Hepatic stellate cell (primary cell): ENCODE measurements around the gene TPTE.
"Not testable (repeated sequence)": the region's sequence is repeated elsewhere in the genome, so short reads cannot be mapped to it uniquely, and the experiment has no call there.

Source experiments
- DNase-seq: peaks from one replicate; pipeline ENCODE4 v3.0.0; 2011; ENCODE audit warnings: low spot score

TPTE gene

DNA sequence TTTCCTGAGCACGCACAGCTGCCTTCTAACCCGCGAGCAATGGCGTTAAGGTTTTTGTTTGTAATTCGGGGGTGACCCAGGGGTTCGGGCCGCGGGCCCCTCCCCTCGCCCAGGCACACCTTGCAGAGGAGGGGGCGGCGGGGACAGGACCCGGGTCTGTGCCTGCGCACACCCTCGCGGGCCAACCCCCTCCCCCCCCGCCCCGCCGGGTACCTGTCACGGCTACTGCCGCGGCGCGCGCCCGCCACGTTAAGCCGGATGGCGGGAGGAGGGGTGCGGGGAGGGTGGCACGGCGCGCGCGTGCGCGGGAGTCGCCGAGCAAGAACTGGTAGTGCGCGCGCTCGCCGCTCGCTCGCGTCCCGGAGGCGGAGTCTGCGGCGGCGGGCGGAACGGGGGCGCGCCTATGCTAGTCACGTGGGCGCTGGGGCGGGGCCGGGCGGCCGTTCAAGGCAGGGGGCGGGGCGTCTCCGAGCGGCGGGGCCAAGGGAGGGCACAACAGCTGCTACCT is at the start of gene TPTE:
TSS of gene TPTE (plus strand) at position 493 of the 508 bp plus-strand sequence. CDS start 17,141 bp downstream, outside the sequence.
- DNase-seq: no peak

- not testable (repeated sequence) for DNase-seq
Observed at GRCh38 chr21:10471999-10472398, 49.4 kb upstream of the TPTE start.

DNA sequence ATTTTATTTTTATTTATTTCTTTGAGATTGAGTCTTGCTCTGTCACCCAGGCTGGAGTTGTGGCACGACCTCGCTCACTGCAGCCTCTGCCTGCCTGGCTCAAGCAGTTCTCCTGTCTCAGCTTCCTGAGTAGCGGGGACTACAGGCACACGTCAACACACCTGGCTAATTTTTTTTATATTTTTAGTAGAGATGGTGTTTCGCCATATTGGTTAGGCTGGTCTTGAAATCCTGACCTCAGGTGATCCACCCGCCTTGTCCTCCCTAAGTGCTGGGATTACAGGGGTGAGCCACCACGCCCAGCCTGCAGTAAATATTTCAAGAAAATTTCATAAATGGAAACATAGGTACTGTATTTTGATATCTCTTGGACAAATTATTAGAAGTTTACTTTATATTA is 43.6 kb upstream of the TPTE start:
- not testable (repeated sequence) for DNase-seq

- DNase-seq: not testable (repeated sequence)
Observed at GRCh38 chr21:10479875-10480274, 41.5 kb upstream of the TPTE start.

DNA sequence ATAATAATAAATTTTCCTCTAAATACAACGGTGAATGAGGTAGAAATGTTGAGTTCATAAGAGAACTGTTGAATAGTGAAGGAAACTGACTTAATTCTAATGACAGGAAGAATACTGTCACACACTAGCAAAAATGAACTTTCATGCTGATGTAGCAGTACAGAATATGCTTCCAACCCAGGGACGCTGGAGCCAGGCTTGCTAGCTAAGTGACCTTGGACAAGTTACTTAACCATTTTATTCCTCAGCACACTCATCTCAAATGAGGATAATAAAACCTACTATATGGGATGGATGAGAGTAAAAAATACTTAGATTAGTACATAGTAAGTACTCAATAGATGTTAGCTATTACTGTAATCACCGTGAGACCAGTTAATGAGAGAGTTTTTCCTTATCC is 36.5 kb upstream of the TPTE start:
- DNase-seq: not testable (repeated sequence)

- not testable (repeated sequence) for DNase-seq
Observed at GRCh38 chr21:10490453-10490852, 30.9 kb upstream of the TPTE start.

- DNase-seq: no peak
Observed at GRCh38 chr21:10511116-10511515, 10.3 kb upstream of the TPTE start.

- not testable (repeated sequence) for DNase-seq
Observed at GRCh38 chr21:10516889-10517288, 4.5 kb upstream of the TPTE start.

- DNase-seq: not testable (repeated sequence)
Observed at GRCh38 chr21:10517904-10518303, 3.5 kb upstream of the TPTE start.

- not testable (repeated sequence) for DNase-seq
Observed at GRCh38 chr21:10521835-10522500, 585 bp downstream of the TPTE start.

DNA sequence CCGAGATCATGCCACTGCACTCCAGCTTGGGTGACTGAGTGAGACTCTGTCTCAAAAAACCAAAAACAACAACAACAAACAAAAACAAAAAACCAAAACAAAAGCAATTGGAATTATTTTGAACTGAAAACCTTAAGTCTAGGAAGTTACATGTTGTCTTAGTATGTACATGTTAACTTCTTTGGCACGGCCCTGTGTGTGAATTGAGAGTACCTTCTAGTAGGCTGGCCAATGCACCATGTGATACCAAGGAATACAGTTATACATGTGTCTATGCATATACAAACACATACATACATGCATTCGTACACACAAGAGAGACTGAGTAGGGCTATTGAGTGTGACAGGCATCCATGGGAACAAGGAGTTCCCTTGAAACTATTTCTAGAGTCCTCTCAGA is 18.6 kb downstream of the TPTE start:
- no peak for DNase-seq

GRCh38 chr21:10544376-10544775 is 23.0 kb downstream of the TPTE start:
- DNase-seq: not testable (repeated sequence)

DNA sequence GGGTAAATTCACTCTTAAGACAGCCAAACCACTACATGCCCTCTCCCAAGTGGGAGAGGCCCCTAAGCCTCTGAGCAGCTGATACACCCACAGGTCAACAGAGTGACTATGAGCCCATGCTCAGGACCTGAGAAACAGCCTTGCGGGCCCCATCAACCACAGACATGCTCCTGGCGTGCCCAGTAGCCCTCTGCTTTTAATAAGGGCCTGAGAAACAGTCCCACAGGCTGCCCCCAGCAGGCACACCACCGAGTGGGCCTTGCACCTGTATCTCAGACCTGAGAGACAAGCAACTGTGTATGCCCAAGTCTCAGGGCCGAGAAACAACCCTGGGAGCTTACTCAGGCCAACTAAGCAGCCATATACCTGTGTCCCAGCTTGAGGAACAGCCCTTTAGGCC is 26.5 kb downstream of the TPTE start:
- DNase-seq: not testable (repeated sequence)

- DNase-seq: not testable (repeated sequence)
Observed at GRCh38 chr21:10548331-10548954, 27.1 kb downstream of the TPTE start.

DNA sequence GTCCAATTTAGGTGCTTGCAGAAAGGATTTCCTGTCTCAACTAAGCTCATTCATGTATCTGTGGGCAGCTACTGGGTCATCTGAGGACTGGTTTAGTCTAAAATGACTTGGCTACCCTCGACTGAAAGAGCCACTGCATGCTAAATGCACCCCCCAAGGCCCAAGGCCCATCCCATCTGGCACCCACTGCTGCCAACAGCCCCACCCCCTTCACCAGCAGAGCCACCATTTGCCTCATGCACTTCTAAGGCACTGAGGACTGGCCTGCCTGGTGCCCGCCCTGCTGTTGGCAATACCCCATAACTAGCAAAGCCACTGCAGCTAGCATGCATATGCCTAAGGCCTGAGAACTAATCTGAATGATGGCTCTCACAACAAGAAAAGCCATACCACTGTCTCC is 49.4 kb downstream of the TPTE start:
- DNase-seq: not testable (repeated sequence)

GRCh38 chr21:10574531-10575310 is 53.3 kb downstream of the TPTE start:
- not testable (repeated sequence) for DNase-seq

DNA sequence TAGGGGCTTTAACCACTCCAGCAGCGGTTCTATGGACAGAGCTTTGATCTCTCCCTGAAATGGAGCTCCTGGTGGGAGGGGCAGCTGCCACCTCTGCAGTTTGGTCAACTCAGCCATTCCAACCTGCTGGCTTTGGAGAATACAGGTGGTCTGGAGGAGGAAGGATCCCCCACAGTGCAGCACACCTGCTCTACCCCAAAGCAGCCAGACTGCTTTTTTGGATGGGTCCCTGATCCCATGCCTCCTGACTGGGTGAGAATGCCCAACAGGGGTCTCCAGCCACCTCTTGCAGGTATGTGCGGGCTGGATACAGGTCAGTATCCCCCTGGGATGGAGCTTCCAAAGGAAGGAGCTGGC is 53.9 kb downstream of the TPTE start:
- DNase-seq: no peak

DNA sequence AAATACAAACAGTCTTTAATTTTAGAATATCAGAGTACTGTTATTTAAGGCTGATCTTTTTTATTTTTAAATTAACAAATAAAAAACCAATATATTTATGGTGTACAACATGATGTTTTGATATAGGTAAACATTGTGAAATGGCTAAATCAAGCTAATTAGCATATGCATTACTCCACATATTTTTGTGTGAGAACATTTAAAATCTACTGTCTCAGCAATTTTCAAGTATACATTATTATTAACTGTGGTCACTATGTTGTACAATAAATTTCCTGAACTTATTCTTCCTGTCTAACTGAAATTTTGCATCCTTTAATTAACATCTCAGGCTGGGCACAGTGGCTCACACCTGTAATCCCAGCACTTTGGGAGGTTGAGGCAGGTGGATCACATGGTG is 57.5 kb downstream of the TPTE start:
- not testable (repeated sequence) for DNase-seq

- DNase-seq: not testable (repeated sequence)
Observed at GRCh38 chr21:10589115-10589514, 67.7 kb downstream of the TPTE start.

DNA sequence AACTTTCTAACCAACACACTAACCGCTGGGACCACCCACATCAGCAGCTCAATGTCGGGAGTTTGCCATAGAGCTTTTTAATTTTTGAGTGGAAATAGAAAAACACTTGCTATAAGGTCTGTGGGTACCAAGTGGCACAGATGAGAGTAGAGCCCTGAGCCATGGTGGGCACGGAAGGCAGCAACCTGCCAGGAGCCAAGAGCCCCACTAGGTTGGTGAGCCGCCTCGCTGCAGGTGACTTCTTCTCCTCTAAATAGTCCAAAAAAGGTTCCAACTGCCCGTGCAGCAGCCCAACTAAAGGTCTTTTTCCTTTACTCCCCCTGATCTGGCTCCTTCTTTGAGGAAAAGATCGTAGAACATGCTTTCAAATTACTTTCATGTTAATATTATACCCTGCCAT is 85.7 kb downstream of the TPTE start:
- DNase-seq: not testable (repeated sequence)

GRCh38 chr21:10614285-10614684 is 92.9 kb downstream of the TPTE start:
- DNase-seq: not testable (repeated sequence)

GRCh38 chr21:10616061-10616460 is 94.7 kb downstream of the TPTE start:
- not testable (repeated sequence) for DNase-seq

- DNase-seq: no peak
Observed at GRCh38 chr21:10616535-10616934, 95.2 kb downstream of the TPTE start.
